GM12864 (cell line): ENCODE results near the gene RAI1.

Experiments used
- DNase-seq: peaks from one replicate; pipeline ENCODE4 v3.0.0-alpha.2; 2011; ENCODE audit warnings: low read depth
- H3K4me3 ChIP-seq: 2 replicates; pipeline ENCODE4 v1.5.1; 2011; ENCODE audit warnings: mild to moderate bottlenecking, low read depth, low read length, control low read depth
- TF ChIP-seq, protein P1 (sequence below): IDR thresholded peaks from 2 replicates; pipeline ENCODE4 v1.5.1; 2011; ENCODE audit warnings: low read depth, mild to moderate bottlenecking, moderate library complexity, low read length, control low read depth, inconsistent platforms; ENCODE audit errors: missing control alignments

The RAI1 gene

DNA sequence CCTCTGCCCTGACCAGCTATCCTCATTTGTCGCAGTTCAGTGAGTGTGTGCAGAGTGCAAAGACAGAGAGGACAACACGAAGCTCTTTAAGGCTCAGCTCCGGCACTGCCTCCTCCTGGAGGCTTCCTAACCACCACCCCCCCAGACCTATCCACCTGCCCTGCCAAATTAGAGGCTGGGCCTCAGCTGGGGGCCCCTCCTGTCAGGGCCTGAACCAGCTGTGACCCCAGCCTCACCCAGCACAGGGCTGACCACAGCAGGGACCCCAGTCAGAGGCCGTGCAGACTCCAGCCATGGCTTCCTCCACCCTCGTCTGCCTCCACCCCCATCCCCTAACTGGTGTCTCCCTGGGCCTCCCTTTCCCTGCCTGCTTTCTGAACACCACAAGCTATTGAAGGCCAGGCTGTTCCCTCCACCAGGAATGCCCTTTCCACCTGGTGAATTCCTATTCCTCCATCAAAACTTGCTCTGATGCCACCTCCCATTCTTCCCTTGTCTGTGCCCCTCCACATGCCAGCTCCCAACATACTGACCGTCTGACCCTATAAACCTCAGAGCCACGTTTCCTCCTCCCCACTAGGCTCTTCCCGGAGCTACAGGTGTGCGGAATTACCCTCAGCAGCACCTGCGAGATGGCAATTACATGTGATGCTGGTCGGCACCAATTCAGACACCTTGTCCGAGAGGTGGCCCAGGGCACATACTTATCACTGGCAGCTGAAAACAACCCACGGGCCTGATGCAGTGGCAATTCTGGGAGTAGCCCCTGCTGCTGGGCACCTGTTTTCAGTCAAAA, 146.8 kb downstream of the RAI1 start:
- TF ChIP-seq, protein P1, sequence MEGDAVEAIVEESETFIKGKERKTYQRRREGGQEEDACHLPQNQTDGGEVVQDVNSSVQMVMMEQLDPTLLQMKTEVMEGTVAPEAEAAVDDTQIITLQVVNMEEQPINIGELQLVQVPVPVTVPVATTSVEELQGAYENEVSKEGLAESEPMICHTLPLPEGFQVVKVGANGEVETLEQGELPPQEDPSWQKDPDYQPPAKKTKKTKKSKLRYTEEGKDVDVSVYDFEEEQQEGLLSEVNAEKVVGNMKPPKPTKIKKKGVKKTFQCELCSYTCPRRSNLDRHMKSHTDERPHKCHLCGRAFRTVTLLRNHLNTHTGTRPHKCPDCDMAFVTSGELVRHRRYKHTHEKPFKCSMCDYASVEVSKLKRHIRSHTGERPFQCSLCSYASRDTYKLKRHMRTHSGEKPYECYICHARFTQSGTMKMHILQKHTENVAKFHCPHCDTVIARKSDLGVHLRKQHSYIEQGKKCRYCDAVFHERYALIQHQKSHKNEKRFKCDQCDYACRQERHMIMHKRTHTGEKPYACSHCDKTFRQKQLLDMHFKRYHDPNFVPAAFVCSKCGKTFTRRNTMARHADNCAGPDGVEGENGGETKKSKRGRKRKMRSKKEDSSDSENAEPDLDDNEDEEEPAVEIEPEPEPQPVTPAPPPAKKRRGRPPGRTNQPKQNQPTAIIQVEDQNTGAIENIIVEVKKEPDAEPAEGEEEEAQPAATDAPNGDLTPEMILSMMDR = no peak
- H3K4me3 ChIP-seq = no peak overlapping the region
- no peak for DNase-seq

DNA sequence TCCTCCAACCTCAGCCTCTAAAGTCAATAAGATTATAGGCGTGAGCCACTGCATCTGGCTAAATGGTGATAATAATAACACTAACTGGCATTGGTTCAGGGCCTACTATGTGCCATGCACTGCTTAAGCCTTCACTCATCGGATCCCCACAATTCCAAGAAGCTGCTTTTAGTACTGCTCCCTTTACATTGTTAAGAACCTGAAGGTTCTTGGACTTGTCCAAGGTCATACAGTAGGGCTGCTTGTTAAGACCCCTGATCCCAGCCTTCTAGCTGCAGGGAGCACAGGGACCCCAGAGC, 149.0 kb downstream of the RAI1 start:
- no peak overlapping the region for H3K4me3 ChIP-seq
- TF ChIP-seq, protein P1 = no peak
- DNase-seq = no peak

DNA sequence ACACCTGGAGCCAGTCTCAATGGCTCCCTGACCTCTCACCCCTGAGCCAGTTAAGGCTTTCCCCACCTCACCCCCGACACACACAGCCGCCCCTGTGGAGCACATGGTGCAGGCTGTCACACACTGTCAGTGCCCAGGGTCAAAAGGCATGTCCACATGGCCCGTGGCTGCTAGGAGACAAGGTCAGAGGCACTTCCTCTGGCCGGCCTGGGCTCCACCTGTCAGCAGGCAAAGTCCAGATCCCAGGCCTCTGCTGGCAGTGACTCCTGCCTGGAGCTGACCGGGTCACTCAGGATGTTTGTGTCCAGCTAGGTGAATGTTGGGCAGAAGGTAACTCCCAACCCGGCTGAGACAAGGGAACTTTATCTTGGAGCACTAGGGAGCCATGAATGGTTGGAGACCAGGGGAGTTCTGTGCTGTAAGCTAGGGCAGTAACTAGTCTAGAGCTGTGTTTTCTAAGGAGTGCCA, 149.5 kb downstream of the RAI1 start:
- no peak overlapping the region for H3K4me3 ChIP-seq
- no peak for DNase-seq
- TF ChIP-seq, protein P1 = no peak

DNA sequence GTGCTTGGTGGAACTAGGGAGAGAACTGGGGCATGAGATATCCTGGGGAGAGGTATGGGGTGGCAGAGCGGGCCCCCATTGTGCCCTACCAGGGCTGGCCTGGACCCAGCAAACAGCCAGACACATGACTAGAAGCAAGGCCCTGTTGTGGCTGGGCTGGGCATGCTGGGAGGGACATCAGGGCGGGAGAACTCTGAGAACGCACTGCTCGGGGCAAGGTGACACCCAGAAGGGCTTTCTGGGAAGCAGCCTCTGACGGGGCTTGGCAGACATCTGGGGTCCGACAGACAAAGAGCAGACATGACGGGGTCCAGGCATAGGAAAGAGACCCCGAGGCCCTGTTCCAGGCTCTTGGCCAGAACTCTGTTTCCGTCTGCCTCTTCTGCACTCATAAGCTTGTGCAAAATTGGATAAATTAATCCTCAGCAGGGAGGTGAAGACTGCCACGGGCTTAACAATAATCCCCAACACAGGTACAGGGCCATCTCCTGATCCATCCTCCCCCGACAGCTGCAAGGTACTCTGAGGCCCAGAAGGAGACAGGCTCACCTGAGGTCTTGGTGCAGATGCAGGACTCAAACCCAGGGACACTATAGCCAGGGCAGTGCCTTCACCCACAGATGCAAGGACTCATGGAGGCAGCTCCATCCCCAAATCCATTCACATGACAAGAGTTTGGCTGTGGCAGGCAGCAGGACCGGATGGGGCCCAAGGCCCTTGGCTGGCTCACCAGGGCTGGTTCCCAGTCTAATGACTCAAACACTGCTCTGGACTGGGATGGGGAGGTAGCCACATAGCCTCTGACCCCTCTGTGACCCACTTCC, 150.2 kb downstream of the RAI1 start:
- no peak for DNase-seq
- H3K4me3 ChIP-seq = no peak overlapping the region
- TF ChIP-seq, protein P1 = no peak

DNA sequence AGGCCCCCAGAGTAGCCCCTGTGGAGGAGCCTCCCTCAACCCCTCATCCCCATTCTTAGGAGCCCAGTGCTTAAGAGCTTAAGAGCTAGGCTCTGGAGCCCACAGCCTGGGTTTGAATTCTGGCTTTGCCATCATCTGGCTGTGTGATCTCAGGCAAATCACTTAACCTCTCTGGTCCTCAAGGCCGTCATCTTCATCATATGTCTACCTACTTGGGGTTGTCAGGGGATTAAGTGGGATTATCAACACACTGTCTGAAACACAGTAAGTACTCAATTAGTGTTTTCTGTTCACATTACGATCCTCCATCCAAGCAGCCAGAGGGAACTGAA, 150.7 kb downstream of the RAI1 start:
- H3K4me3 ChIP-seq = no peak overlapping the region
- no peak for DNase-seq
- TF ChIP-seq, protein P1 = no peak

DNA sequence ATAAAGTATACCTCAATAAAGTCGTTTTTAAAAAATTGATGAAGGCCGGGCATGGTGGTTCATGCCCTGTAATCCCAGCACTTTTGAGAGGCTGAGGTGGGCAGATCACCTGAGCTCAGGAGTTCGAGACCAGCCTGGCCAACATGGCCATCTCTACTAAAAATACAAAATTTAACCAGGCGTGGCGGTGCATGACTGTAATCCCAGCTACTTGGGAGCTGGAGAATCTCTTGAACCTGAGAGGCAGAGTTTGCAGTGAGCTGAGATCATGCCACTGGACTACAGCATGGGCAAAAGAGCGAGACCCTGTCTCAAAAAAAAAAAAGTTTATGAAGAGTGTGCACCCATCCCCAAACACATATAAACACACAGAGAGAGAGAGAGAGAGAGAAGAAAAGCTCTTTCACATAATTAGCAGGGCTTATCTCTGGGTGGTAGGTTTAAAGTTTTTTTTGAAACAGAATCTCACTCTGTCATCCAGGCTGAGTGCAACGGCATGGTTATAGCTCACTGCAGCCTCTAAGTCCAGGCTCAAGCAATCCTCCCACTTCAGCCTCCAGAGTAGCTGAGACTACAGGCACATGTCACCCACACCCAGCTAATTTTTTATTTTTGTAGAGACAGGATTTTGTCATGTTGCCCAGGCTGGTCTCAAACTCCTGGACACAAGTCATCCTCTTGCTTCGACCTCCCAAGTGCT, 152.6 kb downstream of the RAI1 start:
- no peak overlapping the region for H3K4me3 ChIP-seq
- no peak for DNase-seq
- TF ChIP-seq, protein P1 = no peak
